HG02870 (cell line): ENCODE results near the gene ACOX2.

Source experiments
- ATAC-seq: cut with Tn5 transposase; IDR thresholded peaks from one replicate; pipeline ENCODE4 v1.9.1; 2021; ENCODE audit warnings: mild to moderate bottlenecking, moderate library complexity; ENCODE audit not compliant: unreplicated experiment

ACOX2 gene

DNA sequence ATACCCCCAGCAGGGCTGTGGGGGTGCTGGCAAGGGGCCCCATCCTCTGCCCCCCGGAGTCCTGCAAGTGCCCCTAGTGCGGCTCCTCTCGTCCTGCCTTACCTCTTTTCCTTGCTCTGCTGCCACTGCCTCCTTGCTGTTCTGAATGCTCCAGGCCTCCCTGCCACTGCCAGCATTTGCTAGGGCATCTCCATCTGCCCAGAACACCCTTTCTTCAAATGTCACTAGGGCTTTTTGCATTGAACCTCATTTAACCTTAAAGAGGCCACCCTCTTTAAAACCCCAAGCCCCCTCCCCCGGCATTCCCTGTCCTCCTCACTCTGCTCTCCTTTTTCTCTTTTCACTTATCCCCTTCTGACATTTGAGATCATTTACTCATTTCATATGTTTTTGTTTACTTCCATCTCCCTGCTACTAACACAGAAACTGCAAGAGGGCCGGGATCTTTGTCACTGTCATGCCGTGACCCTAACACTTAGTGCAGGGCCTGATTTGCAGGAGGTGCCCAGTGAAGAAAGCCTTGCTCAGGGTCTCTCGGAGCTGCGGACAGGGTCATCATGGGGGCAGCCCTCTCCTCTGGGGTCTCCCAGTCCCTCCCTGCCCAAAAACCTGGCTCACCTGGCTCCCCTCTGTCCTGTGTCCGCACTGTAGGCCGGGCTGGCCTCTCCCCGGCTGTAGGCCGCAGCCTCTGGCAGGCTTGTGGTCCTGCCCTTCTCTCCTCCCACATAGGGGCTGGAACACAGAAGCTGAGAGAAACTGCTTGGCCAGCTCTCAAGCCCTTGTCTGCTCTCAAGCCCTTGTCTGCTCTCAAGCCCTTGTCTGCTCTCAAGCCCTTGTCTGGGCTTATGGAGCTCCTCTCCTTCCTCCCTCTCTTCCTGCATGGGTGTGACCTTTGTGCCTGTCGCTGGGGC is at the start of gene ACOX2:
TSS of gene ACOX2 (minus strand) at position 690 of the 911 bp plus-strand sequence. CDS start 2,084 bp downstream, outside the sequence.
- no peak for ATAC-seq

GRCh38 chr3:58585994-58586393 is 49.0 kb upstream of the ACOX2 start:
- no peak for ATAC-seq

DNA sequence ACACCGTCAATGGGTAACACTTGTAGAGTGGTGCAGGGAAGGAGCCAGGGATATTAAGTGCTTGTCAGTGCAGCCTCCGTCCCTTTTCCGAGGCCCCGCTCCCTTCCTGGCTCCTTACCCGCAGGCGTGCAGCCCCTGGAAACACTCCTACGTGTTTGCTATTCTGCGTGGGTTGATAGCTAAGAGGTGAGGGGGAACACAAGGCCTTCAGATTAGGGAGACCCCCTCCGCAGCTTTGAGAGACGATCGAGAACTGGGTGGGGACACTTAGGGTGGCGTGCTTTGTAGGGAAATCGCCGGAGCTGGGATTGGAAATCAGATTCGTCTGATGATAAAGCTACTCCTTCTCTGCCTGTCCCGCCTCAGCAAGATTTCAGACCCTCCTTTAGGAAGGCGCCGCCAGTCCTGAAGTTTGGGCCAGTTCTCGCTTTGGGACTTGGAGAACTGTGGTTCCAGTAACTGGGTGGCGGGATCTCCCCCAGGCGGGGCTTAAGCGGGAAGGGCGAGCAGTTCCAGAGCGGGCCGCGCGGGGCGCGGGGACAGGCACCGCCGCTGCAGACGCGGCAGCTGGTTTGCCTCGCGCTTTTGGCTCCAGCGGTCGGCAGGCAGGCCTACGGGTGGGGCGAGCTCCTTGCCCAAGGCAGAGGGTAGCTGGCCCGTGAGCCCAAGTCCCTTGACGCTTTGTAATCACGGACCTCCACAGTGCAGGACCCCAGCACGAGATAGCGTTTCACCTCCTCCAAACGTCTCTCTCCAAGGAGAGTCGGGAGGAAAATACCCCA is 48.2 kb upstream of the ACOX2 start:
- peak; percentile 62 for ATAC-seq

- no peak for ATAC-seq
These were observed 47.7 kb upstream of the ACOX2 start for GRCh38 chr3:58584690-58585004.

DNA sequence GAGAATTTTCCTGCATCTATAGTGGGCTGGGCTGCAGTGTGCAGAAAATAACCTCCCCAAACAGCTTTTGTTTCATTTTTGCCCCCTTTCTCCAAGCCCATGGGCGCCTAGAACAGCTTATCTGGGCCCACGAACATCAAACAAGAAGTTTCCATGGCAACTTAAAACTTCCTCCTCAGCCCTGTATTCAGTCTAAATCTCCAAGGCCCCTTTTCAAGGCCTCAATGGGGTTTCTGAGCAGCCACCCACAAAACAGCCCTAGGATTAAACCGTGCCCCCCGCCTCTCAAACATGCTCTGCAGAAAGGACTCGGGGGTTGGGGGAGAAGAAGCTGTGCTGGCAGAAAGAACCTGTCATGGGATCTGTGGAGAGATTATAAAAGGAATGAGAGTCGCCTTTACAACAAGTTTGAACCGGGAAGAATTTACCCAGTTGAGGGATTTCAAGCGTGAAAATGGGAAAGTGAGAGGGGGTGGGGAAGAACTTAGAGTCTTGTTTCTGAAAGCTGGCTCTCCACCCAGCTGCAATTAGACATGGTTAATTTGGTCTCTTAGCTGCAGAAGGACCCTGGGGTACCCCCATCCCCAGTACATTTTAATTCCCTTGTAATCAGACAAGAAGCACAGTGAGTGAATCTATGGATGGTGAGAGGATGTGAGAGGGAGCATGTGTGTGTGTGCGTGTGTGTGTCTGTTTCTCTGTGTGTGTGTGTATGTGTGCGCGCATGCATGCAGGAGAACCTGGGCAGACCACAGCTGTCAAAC is 44.5 kb upstream of the ACOX2 start:
- no peak for ATAC-seq

GRCh38 chr3:58580826-58581327 is 43.9 kb upstream of the ACOX2 start:
- ATAC-seq: no peak

DNA sequence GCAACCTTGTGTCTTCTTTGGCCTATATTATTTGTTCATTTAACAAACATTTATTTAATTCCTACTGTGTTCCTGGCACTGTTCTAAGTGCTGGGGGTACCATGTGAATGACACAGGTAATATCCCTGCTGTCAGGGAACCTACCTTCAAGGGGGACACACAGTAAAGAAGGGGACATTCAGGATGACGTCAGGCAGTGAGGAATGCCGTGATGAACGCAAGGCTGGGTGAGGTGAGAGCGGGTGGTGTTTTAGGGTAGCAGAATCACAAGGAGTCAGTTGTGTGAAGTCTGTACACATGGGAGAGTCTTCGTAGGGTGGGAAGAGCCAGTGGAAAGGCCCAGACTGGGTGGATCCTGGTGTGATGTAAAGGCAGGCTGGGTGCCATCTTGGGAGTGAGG is 41.9 kb upstream of the ACOX2 start:
- no peak for ATAC-seq

- ATAC-seq: no peak
These were observed 40.4 kb upstream of the ACOX2 start, which contains the start of gene FAM107A for GRCh38 chr3:58577269-58577821. FAM107A (minus strand) TSS chr3:58577391; CDS start chr3:58569860, 7,531 bp downstream.

GRCh38 chr3:58576716-58577115 is 39.7 kb upstream of the ACOX2 start:
- ATAC-seq: no peak

- no peak for ATAC-seq
These were observed 39.1 kb upstream of the ACOX2 start for GRCh38 chr3:58575971-58576652.

GRCh38 chr3:58574682-58575081 is 37.7 kb upstream of the ACOX2 start:
- no peak for ATAC-seq

GRCh38 chr3:58574106-58574505 is 37.1 kb upstream of the ACOX2 start:
- no peak for ATAC-seq

GRCh38 chr3:58573640-58574039 is 36.6 kb upstream of the ACOX2 start:
- no peak for ATAC-seq

- no peak for ATAC-seq
These were observed 35.7 kb upstream of the ACOX2 start for GRCh38 chr3:58572634-58573230.

DNA sequence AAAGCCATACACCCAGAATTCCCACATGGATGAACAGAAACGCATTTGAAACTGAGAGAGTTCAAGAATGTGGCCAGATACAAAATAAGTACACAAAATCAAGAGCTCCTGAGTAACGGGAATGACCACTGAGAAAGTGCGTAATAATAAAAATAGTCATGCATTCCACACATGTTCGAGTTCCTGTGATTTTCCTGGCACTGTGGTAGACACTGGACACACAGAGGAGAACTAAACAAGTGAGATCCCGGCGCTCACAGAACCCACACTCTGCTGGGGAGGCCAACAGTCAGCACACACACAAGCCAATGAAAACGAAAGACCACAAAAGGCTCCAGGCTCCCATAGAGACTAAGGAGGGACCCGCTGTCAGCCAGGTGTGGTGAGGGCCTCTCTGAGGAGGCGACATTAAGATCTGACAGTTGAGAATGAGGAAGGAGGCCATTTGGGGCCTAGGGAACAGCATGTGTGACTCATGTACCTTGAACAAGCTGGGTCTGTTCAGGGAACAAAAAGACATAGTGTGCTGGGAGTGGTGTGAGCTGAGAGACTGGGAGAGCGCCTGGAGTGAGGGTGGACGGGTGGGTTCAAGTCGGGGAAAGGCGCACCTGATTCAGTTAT is 35.1 kb upstream of the ACOX2 start:
- ATAC-seq: no peak

- no peak for ATAC-seq
These were observed 33.9 kb upstream of the ACOX2 start for GRCh38 chr3:58570851-58571250.

DNA sequence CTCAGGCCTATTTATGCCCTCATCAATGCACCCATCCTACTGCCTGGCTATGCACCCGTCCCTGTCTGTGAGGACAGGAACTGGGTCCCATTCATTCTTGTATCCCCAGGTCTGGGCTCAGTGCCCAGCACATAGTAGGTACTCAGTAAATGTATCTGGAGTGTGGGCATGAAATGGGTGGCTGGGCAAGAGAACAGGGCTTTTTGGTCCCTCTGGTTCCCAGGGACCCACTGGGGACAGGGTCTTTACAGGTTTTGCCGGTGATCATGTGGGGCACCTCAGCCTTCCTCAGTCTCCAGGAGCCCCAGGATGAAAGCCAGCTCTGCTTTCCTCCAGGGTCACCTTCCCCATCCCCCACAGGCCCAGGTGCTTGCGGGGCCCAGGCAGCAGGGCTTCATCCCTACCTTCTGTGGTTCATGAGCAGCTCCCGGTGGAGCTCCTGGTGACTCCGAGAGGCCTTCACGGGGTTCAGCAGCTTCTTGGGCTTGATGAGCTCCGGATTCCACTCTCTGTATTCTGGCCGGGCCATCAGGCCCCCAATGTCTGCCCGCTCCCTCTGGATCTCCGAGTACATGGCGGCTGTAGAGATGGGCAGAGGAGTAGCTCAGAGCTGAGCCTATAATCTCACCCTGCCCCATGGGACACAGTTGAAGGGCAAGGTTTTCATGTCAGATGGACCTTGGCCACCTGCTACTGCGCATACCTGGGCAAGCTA is 32.5 kb upstream of the ACOX2 start:
- no peak for ATAC-seq

DNA sequence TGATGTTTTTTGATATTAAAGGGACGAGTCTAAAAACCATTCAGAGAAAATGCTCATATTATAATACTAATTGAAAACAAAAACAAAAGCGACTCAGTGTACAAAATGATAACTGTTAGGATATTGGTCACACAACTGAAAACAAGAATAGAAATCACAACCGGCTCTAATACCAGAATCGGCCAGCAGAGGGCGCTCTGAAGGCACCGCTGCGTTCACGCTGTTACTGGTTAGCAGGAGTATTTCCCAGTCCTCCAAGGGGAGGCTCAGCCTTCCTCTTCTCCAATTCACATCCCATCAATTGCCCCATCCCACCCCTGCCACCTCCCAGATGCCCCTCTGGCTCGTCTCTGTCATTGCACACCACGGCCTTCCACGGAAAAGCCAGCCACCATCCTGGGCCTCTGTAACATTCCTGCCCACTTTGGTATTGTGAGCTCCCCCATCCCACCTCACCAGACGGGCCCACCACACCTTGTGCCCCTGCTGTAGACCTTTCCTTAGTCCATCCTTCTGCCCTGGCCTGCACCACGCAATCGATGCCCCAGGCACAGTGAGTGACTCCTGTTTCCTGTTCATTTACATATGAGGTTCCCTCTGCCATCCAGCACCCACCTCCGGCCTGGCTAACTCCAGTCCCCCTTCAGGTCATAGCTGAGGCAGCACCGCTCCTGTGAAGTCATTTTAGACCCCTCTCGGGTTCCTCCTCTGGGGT is 31.7 kb upstream of the ACOX2 start:
- ATAC-seq: no peak
